Upper lobe of left lung (tissue), 4 donors: Measurements from ENCODE around the gene POU2F3.

Experiments
- EP300 ChIP-seq, 4 donors: sonication (generic); formaldehyde crosslinking; IDR thresholded peaks; one replicate each; pipeline ENCODE4 v1.5.1; 2017; ENCODE audit warnings: antibody characterized with exemption in 4 of 4, control low read depth in 2 of 4
- POLR2A ChIP-seq, 4 donors: fragments of 450-650 bp; IDR thresholded peaks; one replicate each; pipeline ENCODE4 v1.5.1; 2016 to 2017; ENCODE audit warnings: antibody characterized with exemption in 4 of 4, mild to moderate bottlenecking in 2 of 4
- POLR2AphosphoS5 ChIP-seq, 2 donors: sonication (generic); formaldehyde crosslinking; IDR thresholded peaks; one replicate each; pipeline ENCODE4 v1.5.1; 2017; ENCODE audit warnings: antibody characterized with exemption in 2 of 2
- TF ChIP-seq, protein P1 (sequence below), 6 experiments: fragments of 450-650 bp in 4 of 6; fragments of 200-600 bp in 2 of 6; sonication (generic) in 2 of 6; IDR thresholded peaks; one replicate each; pipeline ENCODE4 v1.5.1; 2016 to 2019; ENCODE audit warnings: antibody characterized with exemption in 6 of 6

DNA sequence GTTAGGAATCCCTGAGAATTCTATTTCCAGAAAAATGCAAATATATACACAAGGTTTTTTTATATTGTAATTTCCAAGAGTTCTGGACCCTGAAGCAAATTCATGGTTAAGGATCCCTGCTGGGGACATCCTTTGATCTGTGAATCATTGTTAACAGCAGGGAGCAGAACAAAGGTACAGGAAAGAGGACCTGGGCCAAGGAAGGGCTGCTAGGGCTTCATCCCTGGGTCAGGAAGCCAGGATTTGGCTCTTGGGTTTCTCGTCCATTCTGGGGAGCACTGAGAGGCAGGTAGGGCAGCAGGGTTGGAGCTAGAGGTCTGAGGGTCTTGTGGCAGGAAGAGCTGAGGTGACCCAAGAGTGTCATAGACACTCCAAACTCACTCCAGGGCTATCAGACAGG is 39.3 kb upstream of the POU2F3 start:
- TF ChIP-seq, protein P1, sequence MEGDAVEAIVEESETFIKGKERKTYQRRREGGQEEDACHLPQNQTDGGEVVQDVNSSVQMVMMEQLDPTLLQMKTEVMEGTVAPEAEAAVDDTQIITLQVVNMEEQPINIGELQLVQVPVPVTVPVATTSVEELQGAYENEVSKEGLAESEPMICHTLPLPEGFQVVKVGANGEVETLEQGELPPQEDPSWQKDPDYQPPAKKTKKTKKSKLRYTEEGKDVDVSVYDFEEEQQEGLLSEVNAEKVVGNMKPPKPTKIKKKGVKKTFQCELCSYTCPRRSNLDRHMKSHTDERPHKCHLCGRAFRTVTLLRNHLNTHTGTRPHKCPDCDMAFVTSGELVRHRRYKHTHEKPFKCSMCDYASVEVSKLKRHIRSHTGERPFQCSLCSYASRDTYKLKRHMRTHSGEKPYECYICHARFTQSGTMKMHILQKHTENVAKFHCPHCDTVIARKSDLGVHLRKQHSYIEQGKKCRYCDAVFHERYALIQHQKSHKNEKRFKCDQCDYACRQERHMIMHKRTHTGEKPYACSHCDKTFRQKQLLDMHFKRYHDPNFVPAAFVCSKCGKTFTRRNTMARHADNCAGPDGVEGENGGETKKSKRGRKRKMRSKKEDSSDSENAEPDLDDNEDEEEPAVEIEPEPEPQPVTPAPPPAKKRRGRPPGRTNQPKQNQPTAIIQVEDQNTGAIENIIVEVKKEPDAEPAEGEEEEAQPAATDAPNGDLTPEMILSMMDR (IDR thresholded peaks at IDR 0.05), result no peak
- TF ChIP-seq POLR2AphosphoS5 (IDR thresholded peaks at IDR 0.05), result no peak
- no peak for TF ChIP-seq EP300 (IDR thresholded peaks at IDR 0.05)
- no peak for TF ChIP-seq POLR2A (IDR thresholded peaks at IDR 0.05)
